Activated CD8-positive, alpha-beta memory T cell treated with anti-CD3 and anti-CD28 coated beads, Interleukin-2, amount 50 U/mL, for 4 hours (primary cell): ENCODE data around the gene NDFIP2.

Experiments
- DNase-seq: peaks from one replicate; pipeline ENCODE4 v3.0.0-alpha.2; 2020

Gene NDFIP2

GRCh38 chr13:79480954-79481684 is at the start of gene NDFIP2:
NDFIP2 (plus strand) TSS chr13:79481155; CDS start chr13:79481204, 49 bp downstream.
- peak; percentile 94 for DNase-seq

GRCh38 chr13:79432086-79432485 is 48.9 kb upstream of the NDFIP2 start:
- DNase-seq = no peak

GRCh38 chr13:79432992-79433391 is 48.0 kb upstream of the NDFIP2 start:
- no peak for DNase-seq

- DNase-seq = no peak
Measured at GRCh38 chr13:79434556-79434955, 46.4 kb upstream of the NDFIP2 start.

- DNase-seq = no peak
Measured at GRCh38 chr13:79435561-79435990, 45.4 kb upstream of the NDFIP2 start.

DNA sequence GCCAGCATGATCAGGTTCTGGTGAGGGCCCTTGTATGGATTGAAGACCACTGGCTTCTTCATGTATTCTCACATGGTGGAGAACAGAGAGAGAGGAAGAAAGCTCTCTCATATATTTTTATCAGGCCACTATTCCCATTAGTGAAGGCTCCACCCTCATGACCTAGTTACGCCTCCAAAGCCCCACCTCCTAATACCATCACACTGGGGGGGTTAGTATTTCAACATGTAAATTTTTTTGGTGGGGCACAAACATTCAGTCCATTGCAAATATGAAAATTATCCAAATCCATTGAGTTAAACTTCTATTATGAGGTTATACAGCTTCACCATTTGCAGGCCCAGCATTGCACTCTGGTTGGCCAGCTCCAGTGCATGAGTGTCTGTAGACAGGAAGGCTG is 41.7 kb upstream of the NDFIP2 start:
- DNase-seq = no peak

DNA sequence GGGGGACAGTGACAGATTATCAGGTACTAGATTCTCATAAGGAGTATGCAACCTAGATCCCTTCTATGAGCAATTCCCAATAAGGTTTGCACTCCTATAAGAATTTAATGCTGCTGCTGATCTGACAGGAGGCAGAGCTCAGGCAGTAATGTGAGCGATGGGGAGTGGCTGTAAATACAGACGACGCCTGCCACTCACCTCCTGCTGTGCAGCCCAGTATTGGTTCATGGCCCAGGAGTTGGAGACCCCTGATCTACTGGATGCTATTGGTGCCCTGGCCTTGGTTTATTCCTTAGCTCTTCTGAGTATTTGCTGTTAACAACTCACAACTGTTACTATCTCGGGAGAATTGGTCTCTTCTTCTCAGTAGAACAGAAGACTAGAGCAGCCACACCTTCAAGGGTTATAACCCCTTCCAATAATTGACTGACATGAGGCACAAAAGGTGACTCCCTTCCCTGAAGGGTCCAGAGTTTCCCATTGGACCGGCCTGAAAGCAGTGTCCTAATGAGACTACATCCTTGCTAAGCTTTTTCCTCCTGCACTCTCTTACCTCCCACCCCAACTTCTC is 39.9 kb upstream of the NDFIP2 start:
- no peak for DNase-seq

DNA sequence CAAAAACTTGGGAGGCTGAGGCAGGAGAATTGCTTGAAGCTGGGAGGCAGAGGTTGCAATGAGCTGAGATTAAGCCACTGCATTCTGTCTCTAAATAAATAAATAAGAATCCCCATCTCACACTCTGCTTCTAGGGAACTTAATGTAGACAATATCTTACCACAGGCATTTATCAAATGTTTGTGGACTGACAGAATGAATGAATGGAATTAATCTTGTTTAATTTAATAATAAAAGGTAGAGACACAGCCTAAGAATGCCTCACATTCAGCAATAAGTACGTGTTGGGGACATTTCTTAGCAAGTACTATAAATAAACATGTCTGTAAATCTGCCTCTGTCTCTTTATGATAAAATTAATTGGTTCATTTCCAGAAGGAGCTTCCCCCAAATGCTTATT is 38.7 kb upstream of the NDFIP2 start:
- no peak for DNase-seq

- DNase-seq = no peak
Measured at GRCh38 chr13:79442706-79443105, 38.2 kb upstream of the NDFIP2 start.

GRCh38 chr13:79445968-79446645 is 34.8 kb upstream of the NDFIP2 start:
- DNase-seq = no peak

DNA sequence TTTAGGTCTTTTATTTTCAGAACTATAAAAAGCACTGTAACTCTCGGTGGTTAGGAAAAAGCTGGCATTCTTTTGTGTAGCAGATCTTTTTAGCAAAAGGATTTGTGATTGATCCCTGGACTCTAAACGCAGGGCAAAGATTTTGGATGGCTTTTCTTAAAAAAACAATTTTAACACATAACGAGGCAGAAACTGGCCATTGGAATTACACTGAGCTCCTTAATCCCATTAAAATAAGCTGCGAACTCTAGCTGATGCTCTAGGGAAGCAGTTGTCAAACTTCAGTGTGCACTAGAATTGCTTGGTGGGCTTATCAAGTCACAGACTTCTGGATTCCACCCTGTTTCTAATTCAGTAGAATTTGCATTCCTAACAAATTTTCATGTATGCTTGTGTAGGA is 33.8 kb upstream of the NDFIP2 start:
- no peak for DNase-seq

- DNase-seq = no peak
Measured at GRCh38 chr13:79447741-79448140, 33.2 kb upstream of the NDFIP2 start.

GRCh38 chr13:79448413-79448812 is 32.5 kb upstream of the NDFIP2 start:
- no peak for DNase-seq

DNA sequence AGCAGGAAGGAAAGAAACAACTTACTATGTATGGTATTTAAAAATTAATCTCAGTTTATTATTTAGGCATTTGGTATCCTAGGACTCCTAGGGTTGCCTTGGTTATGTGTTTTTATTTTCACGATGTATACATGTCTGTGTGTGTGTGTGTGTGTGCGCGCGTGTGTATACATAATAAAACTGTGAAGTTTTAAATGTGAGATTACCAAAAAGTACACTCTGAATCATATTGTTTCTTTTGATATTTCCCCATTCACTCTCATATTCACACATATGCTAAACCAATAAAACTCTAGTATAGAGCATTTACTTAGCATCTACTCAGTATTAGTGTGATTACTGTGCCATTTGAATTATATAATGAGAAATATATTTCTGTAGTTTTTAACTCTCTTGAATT is 30.8 kb upstream of the NDFIP2 start:
- no peak for DNase-seq

- DNase-seq = peak; percentile 92
Measured at GRCh38 chr13:79451500-79451962, 29.4 kb upstream of the NDFIP2 start.

DNA sequence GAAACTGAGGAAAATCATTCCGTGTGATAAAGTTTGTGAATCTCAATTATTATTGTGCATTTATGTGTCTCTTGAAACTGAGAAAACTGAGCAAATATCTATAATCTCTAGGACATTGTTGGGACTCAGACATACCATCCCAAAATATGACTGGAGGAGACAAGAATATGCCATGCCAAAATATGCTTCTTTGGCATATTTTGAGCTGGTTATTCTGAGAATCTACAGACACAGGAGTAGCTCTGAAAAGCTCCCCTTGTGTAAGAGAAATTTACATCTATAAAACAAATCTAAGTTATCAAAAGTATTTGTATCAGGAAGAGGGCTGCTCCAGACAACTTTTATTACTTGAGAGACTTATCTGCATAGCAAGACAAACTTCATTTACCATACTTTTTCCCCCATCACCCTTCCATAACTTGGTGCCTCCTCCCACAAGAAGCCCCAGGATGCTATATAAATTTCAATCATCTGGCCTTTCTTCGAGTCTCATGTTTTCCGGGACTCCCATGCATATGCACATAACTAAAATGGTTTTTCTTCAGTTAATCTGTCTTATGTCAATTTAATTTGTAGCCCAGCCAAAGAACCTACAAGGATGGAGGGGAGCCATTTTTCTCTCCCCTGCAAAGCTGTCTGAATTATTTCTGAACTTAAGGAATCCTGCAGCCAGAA is 28.6 kb upstream of the NDFIP2 start:
- no peak for DNase-seq

DNA sequence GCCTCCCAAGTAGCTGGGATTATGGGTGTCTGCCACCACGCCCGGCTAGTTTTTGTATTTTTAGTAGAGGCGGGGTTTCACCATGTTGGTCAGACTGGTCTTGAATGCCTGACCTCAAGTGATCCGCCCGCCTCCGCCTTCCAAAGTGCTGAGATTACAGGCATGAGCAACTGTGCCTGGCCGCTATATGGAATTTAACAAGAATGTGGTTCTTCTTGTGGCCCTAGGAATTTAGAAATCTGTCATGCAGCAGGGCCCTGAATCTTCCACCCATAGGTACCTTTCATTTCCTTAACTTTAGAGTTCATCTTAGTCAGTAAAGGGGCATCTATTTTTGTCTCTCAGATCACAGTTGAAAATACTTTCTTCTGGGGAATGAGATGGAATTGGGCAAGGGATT is 25.6 kb upstream of the NDFIP2 start:
- DNase-seq = no peak

DNA sequence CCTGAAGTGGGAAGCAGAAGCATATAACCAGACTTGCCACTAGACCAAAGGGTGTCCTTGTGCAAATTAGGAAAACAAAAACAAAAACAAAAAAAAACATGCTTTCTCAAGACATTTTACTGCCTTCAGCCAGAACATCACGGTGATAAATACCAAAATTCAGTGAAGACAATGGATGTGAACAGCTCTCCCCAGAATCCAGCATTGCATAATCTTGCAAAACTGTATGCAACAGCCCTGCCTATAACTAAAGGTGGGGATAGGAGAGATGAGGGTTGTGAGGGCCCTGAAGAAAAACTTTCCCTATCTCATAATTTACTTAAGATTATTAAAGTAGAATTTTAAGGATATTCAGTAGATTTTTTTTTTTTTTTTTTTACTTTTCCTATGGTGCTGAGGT is 24.9 kb upstream of the NDFIP2 start:
- DNase-seq = no peak

DNA sequence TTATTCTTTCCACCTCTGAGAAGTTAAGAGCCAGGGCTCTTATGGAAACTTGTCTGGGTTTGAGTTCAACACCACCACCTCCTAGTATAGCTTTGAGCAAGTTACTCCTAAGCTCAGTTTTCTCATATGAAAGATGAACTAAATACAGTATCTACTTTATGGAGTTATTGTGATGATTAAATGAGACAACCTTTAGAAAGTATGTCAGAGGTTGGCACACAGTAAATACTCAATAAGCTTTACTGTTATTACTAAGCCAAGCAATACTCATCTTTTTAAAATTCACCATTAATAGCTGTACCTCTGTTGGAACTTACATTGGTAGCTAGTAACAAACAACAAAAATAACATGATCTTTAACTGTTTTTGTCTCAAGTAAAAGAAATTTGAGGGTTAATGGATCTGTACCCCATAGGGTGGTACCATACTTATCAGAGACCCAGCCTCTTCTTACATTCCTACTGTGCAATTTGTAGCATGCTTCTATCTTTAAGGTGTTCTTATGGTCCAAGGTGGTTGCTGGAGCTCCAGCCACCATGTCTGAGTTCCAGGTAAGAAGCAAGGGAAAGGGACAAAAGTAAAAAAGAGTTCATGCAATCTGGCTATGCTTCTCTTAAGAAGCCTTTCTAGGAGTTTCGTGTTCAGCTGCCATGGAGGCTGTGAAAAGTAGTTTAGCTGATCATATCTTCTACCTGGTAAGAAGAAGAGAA is 24.1 kb upstream of the NDFIP2 start:
- no peak for DNase-seq

GRCh38 chr13:79457390-79457789 is 23.6 kb upstream of the NDFIP2 start:
- no peak for DNase-seq

- no peak for DNase-seq
Measured at GRCh38 chr13:79457948-79458347, 23.0 kb upstream of the NDFIP2 start.

DNA sequence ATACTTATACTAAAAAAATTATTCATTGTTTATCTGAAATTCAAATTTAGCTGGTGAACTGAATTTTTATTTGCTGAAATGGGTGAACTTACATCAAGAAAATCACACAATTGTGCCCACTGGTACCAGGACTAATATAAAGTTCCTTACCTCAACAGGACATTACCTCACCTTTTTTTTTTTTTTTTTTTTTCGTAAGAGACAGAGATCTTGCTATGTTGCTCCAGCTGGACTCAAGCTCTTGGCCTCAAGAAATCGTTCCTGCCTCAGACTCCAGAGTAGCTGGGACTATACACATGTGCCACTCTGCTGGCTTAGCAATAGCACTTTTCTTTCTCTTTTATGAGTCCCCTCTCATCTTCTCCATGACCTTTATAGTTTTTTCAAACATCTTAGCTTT is 22.5 kb upstream of the NDFIP2 start:
- no peak for DNase-seq

- no peak for DNase-seq
Measured at GRCh38 chr13:79459906-79460305, 21.0 kb upstream of the NDFIP2 start.
